Measurements from ENCODE around the gene PSPH.
"Not testable (repeated sequence)": the region's sequence is repeated elsewhere in the genome, so short reads cannot be mapped to it uniquely, and the experiment has no call there.

The PSPH gene

DNA sequence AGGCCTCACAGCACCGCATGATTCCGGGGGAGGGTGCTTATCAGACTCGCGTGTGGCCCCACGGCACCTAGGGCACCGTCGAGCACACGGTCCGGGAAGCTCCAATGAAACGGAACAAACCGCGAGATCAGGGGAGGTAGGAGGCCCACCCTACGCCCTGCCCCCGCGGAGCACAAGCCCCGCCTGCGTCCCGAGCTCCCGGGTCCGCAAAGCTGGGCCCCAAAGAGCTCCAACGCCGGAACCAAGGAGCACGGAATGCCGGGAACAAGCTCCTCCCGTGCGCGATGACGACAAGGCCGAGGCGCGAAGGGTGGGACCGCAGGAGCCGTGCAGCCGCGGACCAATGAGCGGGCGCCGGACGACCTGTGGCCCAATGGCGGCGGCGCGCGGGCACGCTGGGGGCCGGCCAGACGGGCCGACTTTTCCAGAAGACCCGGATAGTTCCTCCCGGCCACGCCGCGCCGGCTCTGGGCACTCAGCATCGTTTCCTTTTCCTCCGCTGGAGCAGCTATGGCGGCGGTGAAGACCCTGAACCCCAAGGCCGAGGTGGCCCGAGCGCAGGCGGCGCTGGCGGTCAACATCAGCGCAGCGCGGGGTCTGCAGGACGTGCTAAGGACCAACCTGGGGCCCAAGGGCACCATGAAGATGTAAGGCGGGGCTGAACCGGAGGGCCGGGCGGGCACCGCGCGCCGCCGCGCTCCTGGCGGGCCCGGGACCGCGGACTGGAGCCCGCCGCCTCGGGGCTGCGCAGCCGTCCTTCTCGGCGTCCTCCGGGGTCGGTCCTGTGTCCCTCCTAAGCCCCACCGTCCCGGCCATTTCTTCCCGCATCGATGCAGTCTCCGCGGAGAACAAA lies at the start of gene PSPH, which contains the start of gene CCT6A:
Gene PSPH (minus strand): TSS at position 106 of the 853 bp plus-strand sequence. CDS start 30,232 bp downstream, outside the sequence.
Gene CCT6A (plus strand): TSS at position 427 of the 853 bp plus-strand sequence. CDS start 84 bp downstream, at position 511.
- DNase-seq (ENCODE audit: low spot score) = peak; percentile 97

DNA sequence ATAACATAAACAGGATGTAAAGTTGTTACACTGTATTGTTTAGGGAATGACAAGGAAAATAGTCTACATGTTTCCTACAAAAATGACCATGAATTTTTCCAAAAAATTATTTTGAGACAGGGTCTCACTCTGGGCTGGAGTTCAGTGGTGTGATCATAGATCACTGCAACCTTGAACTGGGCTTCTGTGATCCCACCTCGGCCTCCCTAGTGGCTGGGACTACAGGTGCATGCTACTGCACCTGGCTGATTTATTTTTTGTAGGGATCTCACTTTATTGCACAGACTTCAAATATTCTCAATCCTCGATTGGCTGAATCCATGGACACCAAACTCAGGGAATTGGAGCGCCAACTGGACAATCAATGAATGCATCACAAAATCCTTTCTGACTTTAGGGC lies 48.4 kb upstream of the PSPH start:
- no peak for DNase-seq (ENCODE audit: low spot score)

DNA sequence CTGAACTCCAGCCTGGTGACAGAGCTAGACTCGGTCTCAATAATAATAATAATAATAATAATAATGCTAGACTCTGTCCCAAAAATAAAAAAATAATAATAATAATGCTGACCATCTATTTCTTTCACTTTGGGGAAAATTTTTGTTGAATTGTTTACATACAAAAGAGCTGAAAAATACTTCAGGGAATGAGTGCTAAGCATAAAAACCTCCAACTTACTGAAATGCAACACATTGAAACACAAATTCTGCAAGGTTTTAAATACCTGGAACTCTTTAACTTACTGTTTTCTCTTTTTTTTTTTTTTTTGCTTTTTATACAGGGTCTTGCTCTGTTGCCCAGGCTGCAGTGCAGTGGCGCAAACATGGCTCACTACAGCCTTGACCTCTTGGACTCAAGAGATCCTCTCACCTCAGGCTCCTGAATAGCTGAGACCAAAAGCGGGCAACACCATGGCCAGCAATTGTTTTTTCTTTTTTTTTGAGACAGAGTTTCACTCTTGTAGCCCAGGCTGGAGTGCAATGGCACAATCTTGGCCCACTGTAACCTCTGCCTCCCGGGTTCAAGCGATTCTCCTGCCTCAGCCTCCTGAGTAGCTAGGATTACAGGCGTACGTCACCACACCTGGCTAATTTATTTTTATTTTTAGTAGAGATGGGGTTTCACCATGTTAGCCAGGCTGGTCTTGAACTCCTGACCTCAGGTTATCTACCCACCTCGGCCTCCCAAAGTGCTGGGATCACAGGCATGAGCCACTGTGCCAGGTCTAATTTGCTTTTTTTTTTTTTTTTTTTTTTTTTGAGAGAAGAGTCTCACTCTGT lies 47.2 kb upstream of the PSPH start:
- DNase-seq (ENCODE audit: low spot score) = not testable (repeated sequence)

DNA sequence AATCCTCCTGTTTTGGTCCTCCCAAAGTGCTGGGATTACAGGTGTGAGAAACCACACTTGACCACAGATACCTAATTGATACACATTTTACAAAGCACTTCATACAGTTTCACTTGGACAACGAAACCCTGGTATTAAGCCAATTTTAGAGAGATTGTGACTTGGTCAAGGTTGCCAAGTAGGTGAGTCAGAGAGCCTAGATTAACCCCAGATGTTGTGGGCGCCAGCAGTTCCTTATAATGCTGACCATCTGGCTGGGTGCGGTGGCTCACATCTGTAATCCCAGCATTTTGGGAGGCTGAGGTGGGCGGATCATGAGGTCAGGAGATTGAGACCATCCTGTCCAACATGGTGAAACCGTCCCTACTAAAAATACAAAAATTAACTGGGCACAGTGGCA lies 46.5 kb upstream of the PSPH start:
- no peak for DNase-seq (ENCODE audit: low spot score)

DNA sequence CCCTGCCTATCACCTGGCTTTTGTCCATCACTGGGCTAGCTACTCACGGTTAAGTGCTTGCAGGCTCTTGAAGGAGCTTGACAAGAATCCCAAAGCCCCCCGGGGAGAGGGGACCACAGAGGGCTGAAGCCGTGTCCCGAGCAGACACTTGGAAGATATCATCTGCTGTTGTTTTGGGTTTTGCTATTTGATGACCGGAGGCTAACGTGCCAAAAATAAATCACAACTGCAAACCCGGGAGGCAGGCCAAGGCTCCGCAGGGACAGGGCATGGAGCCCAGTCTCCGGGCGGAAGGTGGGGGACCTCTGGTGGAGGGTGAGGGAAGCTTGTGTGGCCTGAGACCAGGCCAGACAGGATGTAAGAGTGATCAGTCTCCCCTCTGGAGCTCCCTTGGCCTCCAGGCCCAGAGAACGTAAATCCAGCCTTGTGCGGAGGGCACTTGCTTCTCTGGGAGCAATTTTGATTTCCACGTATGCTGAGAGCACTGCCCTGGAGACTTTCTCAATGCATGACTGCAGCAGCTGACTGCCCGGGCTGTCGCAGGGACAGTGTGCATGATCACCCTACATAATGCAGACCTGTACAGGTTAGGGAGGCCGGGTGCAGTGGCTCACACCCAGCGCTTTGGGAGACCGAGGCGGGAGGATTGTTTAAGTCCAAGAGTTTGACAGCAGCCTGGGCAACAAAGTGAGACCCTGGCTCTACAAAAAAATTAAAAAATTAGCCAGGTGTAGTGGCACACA lies 41.7 kb upstream of the PSPH start, which contains the start of gene PHKG1:
Gene PHKG1 (minus strand): TSS at position 164 of the 743 bp plus-strand sequence. CDS start 4,011 bp downstream, outside the sequence.
- no peak for DNase-seq (ENCODE audit: low spot score)

DNA sequence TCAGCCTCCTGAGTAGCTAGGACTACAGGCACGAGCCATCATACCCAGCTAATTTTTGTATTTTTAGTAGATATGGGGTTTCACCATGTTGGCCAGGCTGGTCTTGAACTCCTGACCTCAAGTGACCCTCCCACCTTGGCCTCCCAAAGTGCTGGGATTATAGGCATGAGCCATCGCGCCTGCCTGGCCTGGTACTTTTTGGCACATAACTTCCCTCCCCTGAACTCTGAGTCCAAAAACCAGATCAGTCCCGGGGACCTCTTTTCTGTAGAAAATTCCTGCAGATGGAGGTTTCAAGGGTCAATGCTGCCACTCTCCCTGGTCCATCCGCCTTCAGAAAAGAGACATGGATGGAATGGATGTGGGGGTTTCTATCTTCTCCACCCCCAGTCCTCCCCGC lies 41.1 kb upstream of the PSPH start:
- DNase-seq (ENCODE audit: low spot score) = not testable (repeated sequence)

DNA sequence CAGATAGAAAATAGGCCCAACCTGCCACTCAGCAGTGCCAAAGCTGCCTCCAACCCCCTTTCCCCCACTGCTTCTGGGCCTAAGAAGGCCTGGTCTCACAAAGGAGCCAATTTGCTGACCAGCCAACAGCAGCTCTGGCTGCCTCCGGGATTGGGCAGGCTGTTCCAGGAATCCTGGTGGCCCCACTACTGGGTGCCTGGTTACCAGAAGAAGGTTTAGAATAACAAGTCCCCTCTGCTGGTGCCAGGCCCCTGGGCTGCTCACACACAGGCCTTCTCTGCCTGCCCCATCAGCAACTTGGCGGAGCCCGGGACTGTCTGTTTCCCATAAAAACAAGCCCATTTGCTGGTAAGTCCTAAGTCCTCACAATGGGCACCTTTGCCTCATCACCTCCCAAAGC lies 40.3 kb upstream of the PSPH start:
- DNase-seq (ENCODE audit: low spot score) = no peak

DNA sequence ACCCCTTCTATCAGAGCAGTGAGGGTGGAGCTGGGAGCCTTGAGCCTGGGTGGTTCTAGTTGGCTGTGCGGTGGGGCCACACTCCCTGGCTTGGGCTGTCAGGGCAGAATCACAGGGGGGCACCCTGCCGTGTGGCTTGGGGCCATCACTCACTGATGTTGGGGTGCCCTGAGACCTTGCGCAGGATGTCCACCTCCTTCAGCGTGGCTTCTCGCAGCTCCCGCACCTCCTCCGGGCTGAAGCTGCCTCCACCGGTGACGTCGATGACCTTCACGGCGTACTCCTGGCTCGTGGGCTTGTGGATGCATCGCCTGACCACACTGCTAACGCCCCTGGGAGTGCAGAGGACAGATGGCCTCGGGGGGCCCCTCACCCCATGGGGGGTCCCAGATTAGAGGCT lies 36.2 kb upstream of the PSPH start:
- no peak for DNase-seq (ENCODE audit: low spot score)

DNA sequence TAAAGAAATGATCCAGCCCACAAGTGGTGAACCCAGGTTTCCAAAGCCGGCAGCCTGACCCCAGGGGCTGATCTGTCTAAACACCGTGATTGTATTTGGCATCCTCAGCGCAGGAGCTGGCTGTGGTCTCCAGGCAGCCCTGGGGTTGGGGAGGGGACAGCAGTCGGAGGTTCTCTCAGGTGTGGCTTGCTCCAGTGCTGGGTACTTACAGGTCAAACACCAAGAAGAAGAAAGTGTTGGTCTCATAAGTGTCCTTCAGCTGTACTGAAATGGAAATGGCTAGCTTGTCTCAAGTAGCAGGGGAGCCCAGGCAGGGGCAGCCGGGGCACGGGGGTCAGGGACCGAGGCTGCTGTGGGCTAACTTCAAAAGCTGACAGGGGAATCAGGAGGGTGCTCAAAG lies 35.5 kb upstream of the PSPH start:
- DNase-seq (ENCODE audit: low spot score) = no peak

DNA sequence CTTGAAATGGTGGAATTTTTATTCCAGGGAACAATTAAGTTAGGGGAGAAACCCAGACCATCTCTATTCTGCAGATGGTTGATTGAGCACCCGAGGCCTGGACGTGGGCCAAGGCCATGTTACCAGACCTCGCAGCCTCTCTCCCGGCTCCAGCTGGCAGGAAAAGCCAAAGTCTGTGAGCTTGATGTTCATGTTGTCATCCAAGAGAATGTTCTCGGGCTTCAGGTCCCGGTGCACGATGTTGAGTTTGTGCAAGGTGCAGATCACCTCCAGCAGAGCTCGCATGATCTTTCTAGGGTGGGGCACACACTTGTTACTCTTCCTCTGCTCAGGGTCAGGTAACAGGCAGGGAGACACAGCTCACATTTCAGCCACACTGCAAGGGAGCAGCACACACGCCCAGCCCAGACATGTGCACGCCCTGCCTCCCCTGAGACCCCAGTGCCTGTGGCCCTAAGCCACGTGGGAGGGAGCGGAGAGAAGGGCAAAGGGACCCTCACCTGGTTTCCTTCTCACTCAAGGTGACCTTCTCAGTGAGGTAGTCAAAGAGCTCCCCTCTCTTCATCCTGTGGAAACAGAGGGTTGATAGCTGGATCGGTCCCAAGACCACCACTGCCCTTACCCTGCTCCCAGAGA lies 32.0 kb upstream of the PSPH start:
- DNase-seq (ENCODE audit: low spot score) = no peak

DNA sequence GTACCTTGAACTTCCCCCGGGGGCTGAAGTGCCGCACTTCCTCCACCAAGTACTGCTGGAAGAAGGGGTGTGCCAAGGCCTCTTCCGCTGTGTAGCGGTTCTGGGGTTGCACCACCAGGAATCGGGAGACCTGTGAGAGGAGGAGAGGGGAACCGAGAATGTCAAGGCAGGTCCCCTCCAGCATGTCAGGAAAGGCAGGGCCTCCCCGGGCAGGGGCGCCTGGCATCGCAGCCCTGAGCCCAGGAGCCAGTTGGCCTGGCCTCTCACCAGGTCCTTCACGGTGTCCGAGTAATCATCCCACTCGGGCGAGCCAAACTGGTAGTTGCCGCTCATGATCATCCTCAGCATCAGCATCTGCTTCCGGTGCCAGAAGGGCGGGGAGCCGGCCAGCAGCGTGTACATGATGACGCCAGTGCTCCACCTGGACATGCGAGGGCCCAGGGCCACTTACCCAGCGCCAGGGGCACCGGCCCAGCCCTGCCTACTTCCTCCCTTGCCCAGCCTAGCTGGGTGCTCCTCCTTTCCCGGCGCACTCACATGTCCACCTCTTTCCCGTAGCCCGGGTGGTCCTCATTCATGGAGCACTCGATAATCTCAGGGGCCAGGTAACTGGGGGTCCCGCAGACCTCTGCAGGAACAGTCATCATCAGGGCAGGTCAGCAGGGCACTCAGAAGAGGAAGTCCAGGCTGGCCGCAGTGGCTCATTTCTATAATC lies 30.5 kb upstream of the PSPH start:
- no peak for DNase-seq (ENCODE audit: low spot score)

DNA sequence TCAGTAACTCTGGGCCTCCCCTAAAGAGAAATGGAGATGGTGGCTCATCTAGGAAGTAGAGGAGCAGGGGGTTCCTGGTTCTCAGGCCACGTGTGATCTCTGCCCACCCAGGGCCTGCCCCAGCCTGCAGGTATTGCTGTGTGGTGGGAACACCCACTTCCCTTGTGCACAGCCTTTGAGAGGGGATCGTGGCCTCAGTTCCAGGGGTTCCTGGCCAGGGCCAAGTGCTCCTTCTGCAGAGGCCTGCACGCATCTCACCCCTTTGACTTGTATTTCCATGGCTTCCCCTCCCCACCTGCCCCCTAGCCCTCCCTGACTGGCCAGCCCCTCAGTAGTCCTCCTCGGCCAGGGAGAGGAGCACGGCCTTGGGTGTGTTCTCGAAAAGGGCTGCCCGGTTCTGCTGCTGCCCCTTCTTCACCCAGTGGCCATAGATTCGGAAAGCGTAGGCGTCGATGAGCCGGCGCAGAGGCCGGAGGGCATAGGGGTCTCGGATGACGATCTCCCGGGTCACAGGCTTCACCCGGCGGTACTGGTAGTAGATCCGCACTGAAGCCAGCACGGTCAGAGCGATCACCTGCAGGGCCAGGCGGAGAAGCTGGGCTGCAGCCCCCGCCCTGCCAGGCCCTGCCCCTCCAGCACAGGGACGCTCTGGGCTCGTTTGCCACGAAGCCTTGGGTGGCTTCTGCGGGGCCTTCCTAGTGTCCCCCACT lies 29.6 kb upstream of the PSPH start:
- not testable (repeated sequence) for DNase-seq (ENCODE audit: low spot score)

DNA sequence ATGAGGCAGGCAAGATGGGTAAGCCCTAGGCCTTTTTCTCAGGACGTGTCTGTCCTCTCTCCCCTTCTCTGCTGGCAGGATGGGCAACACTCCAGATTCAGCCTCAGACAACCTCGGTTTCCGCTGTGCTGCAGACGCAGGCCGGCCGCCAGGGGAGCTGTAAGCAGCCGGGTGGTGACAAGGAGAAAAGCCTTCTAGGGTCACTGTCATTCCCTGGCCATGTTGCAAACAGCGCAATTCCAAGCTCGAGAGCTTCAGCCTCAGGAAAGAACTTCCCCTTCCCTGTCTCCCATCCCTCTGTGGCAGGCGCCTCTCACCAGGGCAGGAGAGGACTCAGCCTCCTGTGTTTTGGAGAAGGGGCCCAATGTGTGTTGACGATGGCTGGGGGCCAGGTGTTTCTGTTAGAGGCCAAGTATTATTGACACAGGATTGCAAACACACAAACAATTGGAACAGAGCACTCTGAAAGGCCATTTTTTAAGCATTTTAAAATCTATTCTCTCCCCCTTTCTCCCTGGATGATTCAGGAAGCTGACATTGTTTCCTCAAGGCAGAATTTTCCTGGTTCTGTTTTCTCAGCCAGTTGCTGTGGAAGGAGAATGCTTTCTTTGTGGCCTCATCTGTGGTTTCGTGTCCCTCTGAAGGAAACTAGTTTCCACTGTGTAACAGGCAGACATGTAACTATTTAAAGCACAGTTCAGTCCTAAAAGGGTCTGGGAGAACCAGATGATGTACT lies 28.4 kb upstream of the PSPH start:
- no peak for DNase-seq (ENCODE audit: low spot score)

DNA sequence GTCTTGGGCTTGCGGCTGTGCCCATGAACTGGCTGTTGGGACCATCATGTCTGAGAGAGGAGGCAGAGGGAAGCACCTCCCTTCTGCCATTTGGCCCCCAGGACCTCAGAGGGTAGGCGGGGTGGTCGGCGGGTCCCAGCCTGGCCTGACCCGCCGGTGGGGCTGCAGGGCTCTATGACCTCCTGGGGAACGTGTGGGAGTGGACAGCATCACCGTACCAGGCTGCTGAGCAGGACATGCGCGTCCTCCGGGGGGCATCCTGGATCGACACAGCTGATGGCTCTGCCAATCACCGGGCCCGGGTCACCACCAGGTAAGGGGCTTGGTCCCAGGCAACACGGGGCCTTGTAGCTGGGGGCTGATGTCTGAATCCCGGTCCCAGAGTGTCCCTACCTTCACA lies 27.0 kb upstream of the PSPH start:
- no peak for DNase-seq (ENCODE audit: low spot score)

DNA sequence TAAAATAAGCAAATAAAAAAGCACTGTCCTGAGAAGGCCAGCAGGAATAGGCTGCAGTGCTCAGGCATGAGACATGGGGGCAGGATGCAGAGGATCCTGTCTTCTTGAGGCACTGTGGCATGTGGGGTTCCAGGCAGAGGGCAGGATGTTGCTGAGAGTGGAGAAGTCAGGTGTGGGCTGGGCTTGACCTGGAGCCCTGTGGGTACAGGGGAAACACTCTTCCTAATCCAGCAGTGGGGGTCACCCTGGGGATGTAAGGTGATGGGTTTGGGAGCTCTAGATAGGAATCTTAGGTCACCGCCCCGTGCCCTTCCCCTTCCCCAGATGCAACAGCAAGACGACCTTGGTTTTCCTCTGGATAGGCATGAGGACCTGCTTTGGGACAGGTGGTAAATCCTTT lies 26.4 kb upstream of the PSPH start:
- DNase-seq (ENCODE audit: low spot score) = no peak

DNA sequence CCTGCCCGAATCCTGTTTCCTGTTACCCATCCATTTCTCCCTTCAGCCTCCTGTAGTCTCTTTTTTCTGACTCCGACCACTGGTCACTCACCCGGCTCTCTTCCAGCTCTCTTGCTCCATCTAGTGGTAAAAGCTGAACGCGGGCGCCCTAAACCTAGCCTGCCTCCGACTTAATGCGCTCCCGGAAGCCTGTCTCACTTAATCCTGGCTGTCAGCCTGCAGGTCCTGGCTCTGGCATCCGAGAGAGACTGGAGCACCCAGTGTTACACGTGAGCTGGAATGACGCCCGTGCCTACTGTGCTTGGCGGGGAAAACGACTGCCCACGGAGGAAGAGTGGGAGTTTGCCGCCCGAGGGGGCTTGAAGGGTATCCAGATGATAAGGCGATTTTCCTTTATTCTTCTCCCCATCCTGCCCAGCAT lies 23.1 kb upstream of the PSPH start:
- DNase-seq (ENCODE audit: low spot score) = peak; percentile 74

DNA sequence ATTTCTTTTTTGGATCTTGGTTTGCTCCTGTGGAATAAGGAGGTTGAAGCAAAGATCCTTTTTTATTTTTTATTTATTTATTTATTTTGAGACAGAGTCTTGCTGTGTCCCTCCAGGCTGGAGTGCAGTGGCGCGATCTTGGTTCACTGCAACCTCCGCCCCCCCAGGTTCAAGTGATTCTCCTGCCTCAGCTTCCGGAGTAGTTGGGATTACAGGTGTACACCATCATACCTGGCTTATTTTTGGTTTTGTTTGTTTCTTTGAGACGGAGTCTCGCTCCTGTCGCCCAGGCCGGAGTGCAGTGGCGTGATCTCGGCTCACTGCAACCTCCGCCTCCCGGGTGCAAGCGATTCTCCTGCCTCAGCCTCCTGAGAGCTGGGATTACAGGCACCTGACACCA lies 15.1 kb upstream of the PSPH start:
- not testable (repeated sequence) for DNase-seq (ENCODE audit: low spot score)

DNA sequence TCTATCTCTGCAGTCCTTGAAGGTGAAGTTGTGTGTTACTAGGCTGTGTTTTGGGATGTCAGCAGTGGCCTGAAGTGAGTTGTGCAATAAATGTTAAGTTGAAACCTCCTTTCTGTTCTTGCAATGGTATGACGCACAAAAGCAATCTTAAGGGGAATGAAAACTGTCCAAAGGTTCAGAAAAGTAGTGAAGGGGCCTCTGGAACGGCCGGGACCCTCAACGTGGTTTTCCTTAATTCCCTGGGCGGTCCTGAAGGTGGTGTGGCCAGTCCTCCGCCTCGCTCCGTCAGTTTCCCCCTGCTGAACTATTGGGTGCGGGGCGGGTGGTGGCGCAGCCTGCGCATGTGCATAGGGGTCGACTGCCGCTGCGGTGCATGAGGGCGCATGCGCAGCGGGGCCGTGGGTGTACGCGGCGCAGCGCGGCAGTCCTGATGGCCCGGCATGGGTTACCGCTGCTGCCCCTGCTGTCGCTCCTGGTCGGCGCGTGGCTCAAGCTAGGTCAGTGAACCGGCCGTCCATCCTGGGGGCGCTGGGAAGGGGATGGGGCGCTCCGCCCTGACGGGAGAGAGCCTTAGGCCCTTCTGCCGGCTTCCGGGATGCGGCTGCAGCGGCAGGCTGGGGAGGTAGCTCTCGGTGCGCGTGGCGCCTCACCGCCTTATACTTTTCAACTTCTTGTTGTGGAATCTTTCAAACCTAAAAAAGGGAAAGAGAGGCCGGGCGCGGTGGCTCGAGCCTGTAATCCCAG lies 12.8 kb upstream of the PSPH start, which contains the start of gene SUMF2:
Gene SUMF2 (plus strand): TSS at position 405 of the 744 bp plus-strand sequence. CDS start 26 bp downstream, at position 431.
- peak; percentile 89 for DNase-seq (ENCODE audit: low spot score)

DNA sequence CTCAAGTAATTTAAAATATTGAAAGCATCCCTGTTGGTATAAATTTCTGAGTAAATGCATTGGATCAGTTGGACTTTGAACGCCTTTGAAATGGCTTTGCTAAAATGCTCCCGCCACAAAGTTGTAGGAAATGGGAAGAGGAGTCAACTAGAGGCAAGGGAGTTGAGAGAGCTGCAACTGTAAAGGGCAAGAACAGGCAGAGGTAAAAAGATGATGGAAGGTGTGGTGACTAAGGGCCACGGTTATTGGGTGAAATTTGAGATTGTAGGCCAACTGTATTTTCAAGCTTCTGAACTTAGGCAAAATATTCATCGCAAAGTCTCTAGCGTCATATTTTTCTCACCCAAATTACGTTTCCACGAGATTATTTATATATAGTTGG lies 12.2 kb upstream of the PSPH start:
- no peak for DNase-seq (ENCODE audit: low spot score)
